ENCODE measurements around the gene SLC23A3. TPM values are rescaled to one million over a fixed set of nuclear protein-coding genes. Genes with fewer than 3 reads are reported as not detected.

Gene SLC23A3
- total RNA-seq, 1 donor from 2014 or later, result 1.4 TPM

- H3K36me3 ChIP-seq, result no peaks in the 10 kb centered on the region
- H3K4me2 ChIP-seq, result no peak overlapping the region
- Mint-ChIP-seq H3K9me3 (no peaks in the 10 kb centered on the region), H3K27ac (no peak overlapping the region), H3K27me3 (ENCODE audit: insufficient read depth, low read depth) (peaks cover 5% of the 10 kb centered on the region), H3K4me1 (peaks cover 18% of the 10 kb centered on the region), H3K36me3 (peaks cover 12% of the 10 kb centered on the region), H3K4me3 (no peak overlapping the region)
- H3K27me3 ChIP-seq, result no peaks in the 10 kb centered on the region
- no peaks in the 10 kb centered on the region for H3K79me2 ChIP-seq (ENCODE audit: low read depth)
- peaks cover 7% of the 10 kb centered on the region for H3K4me1 ChIP-seq
- H4K20me1 ChIP-seq (ENCODE audit: low read depth), result no peaks in the 10 kb centered on the region
- no peak overlapping the region for H2AFZ ChIP-seq (replicated peaks)
- H3K4me3 ChIP-seq, result no peak overlapping the region
- TF ChIP-seq EZH2phosphoT487 (IDR thresholded peaks at IDR 0.05) (no peak), EZH2 (IDR thresholded peaks at IDR 0.05) (no peak), CTCF (IDR thresholded peaks at IDR 0.05) (no peak)
- no peak overlapping the region for H3K27ac ChIP-seq
- DNase-seq (ENCODE audit: low spot score), result no peak
- H3F3A ChIP-seq (ENCODE audit: low read depth), result peaks cover 22% of the 10 kb centered on the region
- no peak overlapping the region for H3K9ac ChIP-seq
- no peaks in the 10 kb centered on the region for H3K9me3 ChIP-seq (ENCODE audit: low read depth)
Observed at GRCh38 chr2:219210886-219211362, 41.1 kb upstream of the SLC23A3 start.

GRCh38 chr2:219210196-219210885 is 40.5 kb upstream of the SLC23A3 start:
- H3F3A ChIP-seq (ENCODE audit: low read depth), result peaks cover 22% of the 10 kb centered on the region
- no peaks in the 10 kb centered on the region for H4K20me1 ChIP-seq (ENCODE audit: low read depth)
- H3K9me3 ChIP-seq (ENCODE audit: low read depth), result no peaks in the 10 kb centered on the region
- TF ChIP-seq CTCF (IDR thresholded peaks at IDR 0.05) (no peak), EZH2 (IDR thresholded peaks at IDR 0.05) (no peak), EZH2phosphoT487 (IDR thresholded peaks at IDR 0.05) (no peak)
- H3K9ac ChIP-seq, result no peak overlapping the region
- peaks cover 7% of the 10 kb centered on the region for H3K4me1 ChIP-seq
- no peaks in the 10 kb centered on the region for H3K9me3 Mint-ChIP-seq
- peaks cover 19% of the 10 kb centered on the region for H3K4me1 Mint-ChIP-seq
- DNase-seq (ENCODE audit: low spot score), result no peak
- H3K36me3 ChIP-seq, result no peaks in the 10 kb centered on the region
- no peak overlapping the region for H3K27ac ChIP-seq
- H3K27me3 ChIP-seq, result no peaks in the 10 kb centered on the region
- no peaks in the 10 kb centered on the region for H3K79me2 ChIP-seq (ENCODE audit: low read depth)
- peak overlapping the region; percentile 25 for H3K4me3 Mint-ChIP-seq
- no peak overlapping the region for H3K4me3 ChIP-seq
- H3K36me3 Mint-ChIP-seq, result peaks cover 12% of the 10 kb centered on the region
- H3K27ac Mint-ChIP-seq, result peak overlapping the region; percentile 21
- no peak overlapping the region for H2AFZ ChIP-seq (replicated peaks)
- peaks cover 5% of the 10 kb centered on the region for H3K27me3 Mint-ChIP-seq (ENCODE audit: insufficient read depth, low read depth)
- H3K4me2 ChIP-seq, result no peak overlapping the region

- H3K4me1 Mint-ChIP-seq, result peaks cover 19% of the 10 kb centered on the region
- H3K36me3 ChIP-seq, result no peaks in the 10 kb centered on the region
- no peaks in the 10 kb centered on the region for H3K9me3 Mint-ChIP-seq
Observed at GRCh38 chr2:219209236-219210195, 39.7 kb upstream of the SLC23A3 start.

More at GRCh38 chr2:219209236-219210195, 39.7 kb upstream of the SLC23A3 start:
- no peaks in the 10 kb centered on the region for H3K9me3 ChIP-seq (ENCODE audit: low read depth)
- H3F3A ChIP-seq (ENCODE audit: low read depth), result peaks cover 22% of the 10 kb centered on the region
- peaks cover 5% of the 10 kb centered on the region for H3K27me3 Mint-ChIP-seq (ENCODE audit: insufficient read depth, low read depth)
- no peak overlapping the region for H2AFZ ChIP-seq (replicated peaks)
- peak overlapping the region; percentile 21 for H3K27ac Mint-ChIP-seq
- no peak overlapping the region for H3K9ac ChIP-seq
- no peak overlapping the region for H3K27ac ChIP-seq
- TF ChIP-seq EZH2 (IDR thresholded peaks at IDR 0.05), result no peak
- TF ChIP-seq EZH2phosphoT487 (IDR thresholded peaks at IDR 0.05), result no peak
- TF ChIP-seq CTCF (IDR thresholded peaks at IDR 0.05), result no peak
- no peaks in the 10 kb centered on the region for H3K79me2 ChIP-seq (ENCODE audit: low read depth)
- no peak overlapping the region for H3K4me3 ChIP-seq
- peaks cover 12% of the 10 kb centered on the region for H3K36me3 Mint-ChIP-seq
- H3K4me1 ChIP-seq, result peaks cover 7% of the 10 kb centered on the region
- H3K27me3 ChIP-seq, result no peaks in the 10 kb centered on the region
- no peak for DNase-seq (ENCODE audit: low spot score)
- no peak overlapping the region for H3K4me2 ChIP-seq
- H3K4me3 Mint-ChIP-seq, result peak overlapping the region; percentile 43
- H4K20me1 ChIP-seq (ENCODE audit: low read depth), result no peaks in the 10 kb centered on the region
